Limb (tissue), 2 donors: ENCODE measurements around the gene HCAR3.

Experiments used
- DNase-seq, 2 donors: peaks; one replicate each; pipeline ENCODE4 v3.0.0-alpha.2; 2016; ENCODE audit errors: extremely low spot score in 2 of 2

Gene HCAR3

GRCh38 chr12:122669397-122670070 lies 47.1 kb downstream of the HCAR3 start:
- DNase-seq: no peak

- no peak for DNase-seq
Observed at GRCh38 chr12:122668268-122668667, 48.3 kb downstream of the HCAR3 start.

GRCh38 chr12:122665759-122666158 lies 50.9 kb downstream of the HCAR3 start:
- no peak for DNase-seq

GRCh38 chr12:122665349-122665748 lies 51.3 kb downstream of the HCAR3 start:
- DNase-seq: no peak
